Activated naive CD8-positive, alpha-beta T cell treated with anti-CD3 and anti-CD28 coated beads, Interleukin-2, amount 10 ng/mL, durations not matched to agents 7 days and 5 days (primary cell): ENCODE measurements around the gene PTGER2. TPM values are rescaled to one million over a fixed set of nuclear protein-coding genes. Genes with fewer than 3 reads are reported as not detected.

ENCODE experiments used
- ATAC-seq: fragments of 150-1000 bp; cut with Tn5 transposase; one replicate; pipeline ENCODE4 v1.10.0; 2021; ENCODE audit warnings: low read depth, moderate library complexity
- POLR2A ChIA-PET: fragments of 350-600 bp; sonication (Branson Sonifier 250); formaldehyde crosslinking; loops from one replicate; lab custom pipeline; 2021; ENCODE audit warnings: antibody characterized with exemption; lab: Charles Lee
- DNase-seq: peaks from one replicate; pipeline ENCODE4 v3.0.0; 2021
- H3K27ac Mint-ChIP-seq: one replicate; pipeline ENCODE4 v1.8.0; 2022; ENCODE audit warnings: mild to moderate bottlenecking, mixed read lengths
- H3K27me3 Mint-ChIP-seq: one replicate; pipeline ENCODE4 v1.8.0; 2022; ENCODE audit warnings: mild to moderate bottlenecking, moderate library complexity, mixed read lengths
- H3K36me3 Mint-ChIP-seq: one replicate; pipeline ENCODE4 v1.8.0; 2021; ENCODE audit warnings: mild to moderate bottlenecking, mixed read lengths
- H3K4me1 Mint-ChIP-seq: one replicate; pipeline ENCODE4 v1.8.0; 2021; ENCODE audit warnings: mixed read lengths
- H3K4me3 Mint-ChIP-seq: one replicate; pipeline ENCODE4 v1.8.0; 2022; ENCODE audit warnings: mild to moderate bottlenecking, moderate library complexity, mixed read lengths
- H3K9me3 Mint-ChIP-seq: one replicate; pipeline ENCODE4 v1.8.0; 2021; ENCODE audit warnings: mixed read lengths
- total RNA-seq, 2 experiments: library from RNA; stranded (reverse); gene quantifications; one replicate each; pipeline ENCODE4 v1.2.3, GENCODE V29; 2021

The PTGER2 gene
- total RNA-seq, 2 experiments from 2014 or later: 115 to 119 TPM

GRCh38 chr14:52283099-52283498 lies 31.0 kb upstream of the PTGER2 start:
- POLR2A ChIA-PET: no interaction called here
- Mint-ChIP-seq H3K27ac (no peak overlapping the region), H3K9me3 (peaks cover 4% of the 10 kb centered on the region), H3K27me3 (peaks cover 2% of the 10 kb centered on the region), H3K4me3 (no peak overlapping the region), H3K4me1 (peaks cover 35% of the 10 kb centered on the region), H3K36me3 (peaks cover 9% of the 10 kb centered on the region)
- ATAC-seq: no peak
- DNase-seq: no peak

DNA sequence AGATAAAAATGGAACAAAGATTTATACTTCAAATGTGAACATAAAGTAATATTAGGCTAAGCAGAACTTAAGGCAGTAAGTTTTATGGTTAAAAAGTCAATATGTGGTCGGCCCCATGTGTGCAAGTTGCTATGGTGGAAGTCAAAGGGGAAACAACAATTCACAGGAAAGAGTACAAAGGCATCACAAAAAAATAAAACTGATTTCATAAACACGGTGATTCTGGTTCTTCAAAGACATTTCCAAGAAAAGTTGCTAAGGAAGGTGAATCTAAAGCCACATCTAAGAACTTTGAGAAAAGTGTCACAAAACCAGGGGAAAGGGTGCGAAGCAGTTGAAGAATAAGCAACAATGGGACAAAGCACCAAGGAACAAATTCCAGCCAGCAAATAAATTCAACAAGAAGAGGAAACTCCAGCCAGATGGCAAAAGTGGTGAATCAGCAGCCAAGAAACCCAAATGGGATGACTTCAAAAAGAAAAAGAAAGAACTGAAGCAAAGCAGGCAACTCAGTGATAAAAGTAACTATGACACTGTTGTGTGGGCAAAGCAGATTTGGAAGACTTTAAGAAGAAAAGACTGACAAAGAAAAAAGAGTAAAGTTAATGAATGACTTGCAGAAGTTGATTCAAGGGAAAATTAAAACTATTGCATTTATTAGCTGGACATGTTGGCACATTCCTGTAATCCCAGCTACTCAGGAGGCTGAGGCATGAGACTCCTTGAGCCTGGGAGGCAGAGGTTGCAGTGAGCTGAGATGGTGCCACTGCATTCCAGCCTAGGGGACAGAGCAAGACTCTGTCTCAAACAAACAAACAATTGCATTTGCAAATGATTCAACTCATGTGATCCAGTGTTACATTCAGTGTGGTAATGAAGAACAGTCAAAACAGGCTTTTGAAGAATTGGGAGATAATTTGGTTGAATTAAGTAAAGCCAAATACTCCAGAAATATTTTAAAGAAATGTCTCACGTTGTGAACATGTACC lies 27.2 kb upstream of the PTGER2 start:
- H3K4me3 Mint-ChIP-seq: peak overlapping the region; percentile 62
- POLR2A ChIA-PET: interaction anchor here (0.7 to 2.2 kb wide), 3 partner anchors 30 to 1470 kb away, joined by 3 to 6 read pairs (median 3); no protein-coding TSS in a partner anchor
- H3K36me3 Mint-ChIP-seq: peaks cover 18% of the 10 kb centered on the region
- ATAC-seq (peak; percentile 77), DNase-seq (no peak)
- H3K27ac Mint-ChIP-seq: peak overlapping the region; percentile 78
- peaks cover 5% of the 10 kb centered on the region for H3K27me3 Mint-ChIP-seq
- peaks cover 35% of the 10 kb centered on the region for H3K4me1 Mint-ChIP-seq
- peaks cover 4% of the 10 kb centered on the region for H3K9me3 Mint-ChIP-seq

DNA sequence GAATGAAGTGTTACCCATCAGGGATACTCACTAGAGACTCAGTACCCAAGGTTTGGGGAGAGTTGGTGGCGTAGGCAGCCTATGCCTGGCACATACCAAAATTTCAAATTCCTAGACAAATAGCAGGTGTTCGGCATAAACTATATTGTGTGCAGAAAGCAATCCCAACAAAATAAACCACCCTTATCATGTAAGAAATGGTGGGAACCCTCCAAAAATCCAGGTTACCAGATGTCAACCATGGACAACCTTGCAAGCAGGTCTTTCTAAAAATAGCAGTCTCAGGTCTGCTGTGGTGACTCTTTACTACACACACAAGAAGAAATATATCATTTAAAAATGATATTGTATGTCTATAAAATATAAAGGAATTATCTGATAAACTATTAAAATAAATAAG lies 17.7 kb upstream of the PTGER2 start:
- DNase-seq: no peak

GRCh38 chr14:52298795-52299194 lies 15.3 kb upstream of the PTGER2 start:
- Mint-ChIP-seq H3K36me3 (peaks cover 33% of the 10 kb centered on the region), H3K27me3 (no peaks in the 10 kb centered on the region), H3K4me1 (peaks cover 42% of the 10 kb centered on the region), H3K27ac (no peak overlapping the region), H3K9me3 (no peaks in the 10 kb centered on the region), H3K4me3 (no peak overlapping the region)
- POLR2A ChIA-PET: interaction anchor here (3.5 kb wide), 1 partner anchor 15 kb away, joined by 25 read pairs; the partner anchor contains the start of gene PTGER2
- ATAC-seq: no peak
- DNase-seq: no peak

More for the DNA sequence above, 17.7 kb upstream of the PTGER2 start:
- H3K4me3 Mint-ChIP-seq: no peak overlapping the region
- H3K9me3 Mint-ChIP-seq: no peaks in the 10 kb centered on the region
- ATAC-seq: no peak
- H3K4me1 Mint-ChIP-seq: peaks cover 27% of the 10 kb centered on the region
- POLR2A ChIA-PET: no interaction called here
- H3K36me3 Mint-ChIP-seq: peaks cover 19% of the 10 kb centered on the region
- no peaks in the 10 kb centered on the region for H3K27me3 Mint-ChIP-seq
- H3K27ac Mint-ChIP-seq: no peak overlapping the region

DNA sequence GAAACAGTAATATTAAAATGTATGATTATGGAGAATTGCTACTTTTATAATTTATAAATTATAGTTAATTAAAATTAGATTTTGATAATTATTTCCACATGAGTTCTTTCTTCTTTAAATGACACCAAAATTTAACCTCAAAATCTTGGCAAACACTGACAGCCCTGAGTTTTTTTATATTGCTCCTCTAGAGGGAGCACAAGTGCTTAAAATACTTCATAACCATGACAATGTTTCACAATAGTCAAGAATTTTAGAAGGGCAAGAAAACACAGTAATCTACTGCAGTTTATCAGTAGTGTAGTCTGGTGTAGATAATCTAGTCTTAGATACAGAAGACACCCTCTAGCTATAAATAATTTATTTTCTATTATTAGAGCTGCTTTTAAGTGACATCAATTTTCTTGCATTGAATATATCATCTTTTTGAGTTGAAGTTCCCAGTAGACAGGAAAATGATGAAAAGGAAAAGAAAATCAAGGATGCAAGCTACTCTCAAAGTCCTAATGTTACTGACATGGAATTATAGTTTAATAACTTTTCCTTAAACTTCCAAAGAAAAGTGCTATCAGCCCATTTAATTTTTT lies 14.3 kb upstream of the PTGER2 start:
- no peaks in the 10 kb centered on the region for H3K27me3 Mint-ChIP-seq
- peaks cover 35% of the 10 kb centered on the region for H3K36me3 Mint-ChIP-seq
- POLR2A ChIA-PET: interaction anchor here (0.6 to 3.5 kb wide), 6 partner anchors 12 to 252 kb away, joined by 3 to 25 read pairs (median 4); partner anchors contain the start of gene PTGER2
- no peak overlapping the region for H3K27ac Mint-ChIP-seq
- DNase-seq (no peak), ATAC-seq (peak; percentile 67)
- H3K9me3 Mint-ChIP-seq: no peaks in the 10 kb centered on the region
- H3K4me1 Mint-ChIP-seq: peaks cover 43% of the 10 kb centered on the region
- H3K4me3 Mint-ChIP-seq: no peak overlapping the region

GRCh38 chr14:52303236-52303635 lies 10.9 kb upstream of the PTGER2 start:
- POLR2A ChIA-PET: interaction anchor here (0.8 to 3.8 kb wide), 2 partner anchors 11 to 15 kb away, joined by 3 to 24 read pairs; partner anchors contain the start of gene PTGER2
- H3K4me3 Mint-ChIP-seq: no peak overlapping the region
- H3K4me1 Mint-ChIP-seq: peaks cover 56% of the 10 kb centered on the region
- ATAC-seq (no peak), DNase-seq (no peak)
- no peaks in the 10 kb centered on the region for H3K27me3 Mint-ChIP-seq
- peaks cover 45% of the 10 kb centered on the region for H3K36me3 Mint-ChIP-seq
- no peaks in the 10 kb centered on the region for H3K9me3 Mint-ChIP-seq
- H3K27ac Mint-ChIP-seq: no peak overlapping the region

GRCh38 chr14:52304248-52304904 lies 9.7 kb upstream of the PTGER2 start:
- peaks cover 59% of the 10 kb centered on the region for H3K4me1 Mint-ChIP-seq
- H3K27me3 Mint-ChIP-seq: no peaks in the 10 kb centered on the region
- H3K27ac Mint-ChIP-seq: no peak overlapping the region
- POLR2A ChIA-PET: interaction anchor here (1.2 to 3.8 kb wide), 2 partner anchors 10 to 47 kb away, joined by 3 to 24 read pairs; partner anchors contain the start of gene PTGER2
- peaks cover 52% of the 10 kb centered on the region for H3K36me3 Mint-ChIP-seq
- H3K9me3 Mint-ChIP-seq: no peaks in the 10 kb centered on the region
- DNase-seq (no peak), ATAC-seq (no peak)
- H3K4me3 Mint-ChIP-seq: no peak overlapping the region

- peaks cover 55% of the 10 kb centered on the region for H3K36me3 Mint-ChIP-seq
- POLR2A ChIA-PET: interaction anchor here (1.2 to 3.8 kb wide), 2 partner anchors 9 to 47 kb away, joined by 3 to 24 read pairs; partner anchors contain the start of gene PTGER2
- H3K27ac Mint-ChIP-seq: no peak overlapping the region
- H3K4me1 Mint-ChIP-seq: peaks cover 63% of the 10 kb centered on the region
- ATAC-seq (no peak), DNase-seq (no peak)
- no peaks in the 10 kb centered on the region for H3K27me3 Mint-ChIP-seq
- no peaks in the 10 kb centered on the region for H3K9me3 Mint-ChIP-seq
- H3K4me3 Mint-ChIP-seq: no peak overlapping the region
Observed at GRCh38 chr14:52305014-52305413, 9.1 kb upstream of the PTGER2 start.

- DNase-seq (no peak), ATAC-seq (no peak)
- Mint-ChIP-seq H3K27me3 (no peaks in the 10 kb centered on the region), H3K9me3 (no peaks in the 10 kb centered on the region), H3K4me3 (no peak overlapping the region), H3K4me1 (peaks cover 68% of the 10 kb centered on the region), H3K36me3 (peaks cover 60% of the 10 kb centered on the region), H3K27ac (peak overlapping the region; percentile 54)
- POLR2A ChIA-PET: interaction anchor here (0.7 kb wide), 1 partner anchor 9 kb away, joined by 3 read pairs; no protein-coding TSS in a partner anchor
Observed at GRCh38 chr14:52307376-52307775, 6.7 kb upstream of the PTGER2 start.

- Mint-ChIP-seq H3K4me1 (peaks cover 67% of the 10 kb centered on the region), H3K9me3 (no peaks in the 10 kb centered on the region), H3K36me3 (peaks cover 59% of the 10 kb centered on the region), H3K4me3 (no peak overlapping the region), H3K27me3 (no peaks in the 10 kb centered on the region), H3K27ac (no peak overlapping the region)
- DNase-seq (no peak), ATAC-seq (no peak)
- POLR2A ChIA-PET: interaction anchor here (0.7 kb wide), 1 partner anchor 9 kb away, joined by 3 read pairs; no protein-coding TSS in a partner anchor
Observed at GRCh38 chr14:52307905-52308304, 6.2 kb upstream of the PTGER2 start.

GRCh38 chr14:52310541-52310940 lies 3.6 kb upstream of the PTGER2 start:
- peaks cover 69% of the 10 kb centered on the region for H3K36me3 Mint-ChIP-seq
- H3K27ac Mint-ChIP-seq: peak overlapping the region; percentile 73
- POLR2A ChIA-PET: interaction anchor here (0.7 to 12.0 kb wide), 4 partner anchors 33 to 114 kb away, joined by 3 to 225 read pairs (median 4); no protein-coding TSS in a partner anchor
- H3K9me3 Mint-ChIP-seq: no peaks in the 10 kb centered on the region
- H3K4me1 Mint-ChIP-seq: peaks cover 63% of the 10 kb centered on the region
- H3K27me3 Mint-ChIP-seq: no peaks in the 10 kb centered on the region
- H3K4me3 Mint-ChIP-seq: peak overlapping the region; percentile 97
- no peak for ATAC-seq
- DNase-seq: no peak

- Mint-ChIP-seq H3K36me3 (peaks cover 77% of the 10 kb centered on the region), H3K27me3 (no peaks in the 10 kb centered on the region), H3K9me3 (no peaks in the 10 kb centered on the region), H3K4me1 (peaks cover 58% of the 10 kb centered on the region), H3K27ac (peak overlapping the region; percentile 97), H3K4me3 (peak overlapping the region; percentile 97)
- no peak for ATAC-seq
- POLR2A ChIA-PET: interaction anchor here (0.6 to 12.0 kb wide), 8 partner anchors 8 to 452 kb away, joined by 4 to 225 read pairs (median 25); partner anchors contain the start of gene GNG2
- no peak for DNase-seq
Observed at GRCh38 chr14:52312931-52313355, 1.2 kb upstream of the PTGER2 start.
